ELR (cell line): ENCODE data around the gene RASL12.
A peak's percentile ranks its signal among the peaks of the same experiment; 100 is the strongest.
"Not testable (repeated sequence)": the region's sequence is repeated elsewhere in the genome, so short reads cannot be mapped to it uniquely, and the experiment has no call there.

Source experiments
- DNase-seq: peaks from one replicate; pipeline ENCODE4 v3.0.0-alpha.2; 2015; ENCODE audit warnings: low read depth

Gene RASL12, protein sequence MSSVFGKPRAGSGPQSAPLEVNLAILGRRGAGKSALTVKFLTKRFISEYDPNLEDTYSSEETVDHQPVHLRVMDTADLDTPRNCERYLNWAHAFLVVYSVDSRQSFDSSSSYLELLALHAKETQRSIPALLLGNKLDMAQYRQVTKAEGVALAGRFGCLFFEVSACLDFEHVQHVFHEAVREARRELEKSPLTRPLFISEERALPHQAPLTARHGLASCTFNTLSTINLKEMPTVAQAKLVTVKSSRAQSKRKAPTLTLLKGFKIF

DNA sequence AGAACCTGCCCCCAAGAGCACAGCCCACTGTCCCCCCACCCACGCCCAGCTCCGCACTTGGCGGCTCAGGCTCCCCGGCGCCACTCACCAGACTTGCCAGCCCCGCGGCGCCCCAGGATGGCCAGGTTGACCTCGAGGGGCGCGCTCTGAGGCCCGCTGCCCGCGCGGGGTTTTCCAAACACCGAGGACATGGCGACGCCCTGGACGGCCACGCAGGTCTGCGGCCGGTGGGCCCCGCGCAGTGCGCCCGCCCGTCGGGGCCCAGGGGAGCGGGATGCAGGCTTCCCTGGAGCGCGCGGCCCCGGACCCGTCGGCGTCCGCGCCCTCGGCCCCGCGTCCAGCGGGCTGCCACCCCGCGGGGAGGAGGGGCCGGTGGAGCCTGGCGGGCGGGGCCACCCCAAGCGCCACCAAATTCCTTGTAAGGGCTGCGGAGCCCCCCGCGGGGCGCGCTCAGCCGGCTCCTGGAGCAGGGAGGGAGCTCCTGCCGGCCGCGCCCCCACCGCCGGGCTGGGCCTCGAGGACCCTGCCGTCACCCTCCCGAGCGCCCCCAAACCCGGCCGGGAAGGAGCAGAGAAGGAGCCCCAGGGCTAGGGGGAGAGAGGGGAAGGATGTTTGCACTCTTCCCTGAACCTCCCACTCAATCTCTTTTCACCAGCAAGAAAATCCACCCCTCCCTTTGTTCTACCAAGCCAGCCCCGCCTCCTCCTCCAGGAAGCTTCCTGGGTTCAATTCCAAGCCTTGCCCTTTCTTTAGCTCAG lies at the start of gene RASL12:
RASL12 (minus strand) TSS at position 347 of the 758 bp plus-strand sequence; CDS start at position 191, 156 bp downstream.
- DNase-seq: no peak

GRCh38 chr15:65115542-65115941 lies 47.8 kb upstream of the RASL12 start:
- DNase-seq: no peak

- DNase-seq: no peak
Observed at GRCh38 chr15:65115086-65115485, 47.3 kb upstream of the RASL12 start, which contains the start of gene UBAP1L. UBAP1L (minus strand) TSS chr15:65115200; CDS start chr15:65106215, 8,985 bp downstream.

DNA sequence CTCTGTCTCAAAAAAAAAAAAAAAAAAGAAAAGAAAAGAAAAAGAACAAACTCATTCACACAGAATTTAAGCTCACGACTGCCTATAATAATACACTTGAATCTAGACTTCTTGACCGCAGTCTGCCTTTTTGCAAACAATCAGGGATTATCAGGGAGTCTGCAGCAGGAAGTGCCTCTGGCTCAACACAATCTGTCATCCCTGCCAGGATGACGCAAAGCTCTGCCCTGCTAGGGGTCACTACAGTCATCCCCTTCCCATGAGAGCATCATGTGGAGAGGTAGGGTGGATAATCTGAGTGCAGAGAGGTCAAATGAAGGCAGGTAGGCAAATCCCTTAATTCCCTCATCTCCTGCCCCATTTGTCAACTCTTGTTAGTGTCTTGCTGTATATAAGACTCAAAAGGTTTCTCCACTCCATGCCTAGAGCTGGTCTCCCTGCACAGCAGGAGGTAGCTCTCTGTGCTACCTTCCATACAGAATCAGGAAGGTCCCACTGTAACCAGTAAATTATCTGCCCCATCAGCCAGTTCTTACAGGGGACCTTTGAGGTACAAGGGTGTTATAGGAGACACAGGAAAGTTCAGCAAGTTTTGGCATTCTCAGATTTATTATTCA lies 43.0 kb upstream of the RASL12 start:
- peak; percentile 72 for DNase-seq

- DNase-seq: no peak
Observed at GRCh38 chr15:65106011-65106590, 38.3 kb upstream of the RASL12 start.

GRCh38 chr15:65105038-65105437 lies 37.2 kb upstream of the RASL12 start:
- DNase-seq: no peak

DNA sequence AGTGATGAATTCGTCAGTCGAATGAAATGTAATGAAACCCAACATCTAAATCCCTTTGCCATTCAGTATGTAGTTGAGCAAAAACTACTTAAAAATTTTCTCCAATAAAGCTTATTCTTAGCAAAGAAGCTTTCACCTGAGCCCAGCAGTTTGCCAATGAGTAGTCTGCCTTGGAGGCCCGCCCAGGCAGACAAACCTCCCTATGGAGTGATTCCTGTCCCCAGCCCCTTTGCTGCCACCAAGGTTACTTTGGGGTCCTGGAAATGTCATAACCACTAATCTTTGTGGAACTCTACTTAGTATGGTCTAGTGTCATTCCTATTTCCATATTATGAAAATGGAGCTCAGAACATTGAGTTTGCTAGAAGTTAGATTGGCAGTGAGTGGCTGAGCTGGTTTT lies 35.1 kb upstream of the RASL12 start:
- no peak for DNase-seq

- DNase-seq: no peak
Observed at GRCh38 chr15:65101891-65102708, 34.3 kb upstream of the RASL12 start.

DNA sequence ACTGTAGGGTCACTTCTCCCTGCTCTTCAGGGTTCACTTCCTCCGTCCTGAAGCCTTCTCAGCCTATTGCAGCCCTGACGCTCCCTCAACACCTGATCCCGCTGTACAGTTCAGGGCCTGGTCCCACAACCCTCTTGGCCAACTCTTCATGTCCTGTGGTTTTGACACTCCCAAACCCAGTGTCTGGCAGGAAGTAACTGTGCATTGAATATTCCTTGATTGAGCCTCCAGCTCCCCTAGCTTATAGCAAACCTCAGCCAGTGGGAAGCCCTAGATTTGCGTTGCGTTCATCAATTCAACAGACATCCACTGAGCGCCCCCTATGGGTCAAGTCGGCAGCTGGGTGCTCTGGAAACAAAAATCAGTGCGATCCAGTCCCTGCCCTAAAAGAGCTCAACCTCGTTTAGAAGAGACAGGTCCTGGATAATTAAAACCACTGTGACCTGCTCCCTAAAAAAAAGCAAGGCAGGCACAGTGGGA lies 33.7 kb upstream of the RASL12 start:
- DNase-seq: peak; percentile 54

DNA sequence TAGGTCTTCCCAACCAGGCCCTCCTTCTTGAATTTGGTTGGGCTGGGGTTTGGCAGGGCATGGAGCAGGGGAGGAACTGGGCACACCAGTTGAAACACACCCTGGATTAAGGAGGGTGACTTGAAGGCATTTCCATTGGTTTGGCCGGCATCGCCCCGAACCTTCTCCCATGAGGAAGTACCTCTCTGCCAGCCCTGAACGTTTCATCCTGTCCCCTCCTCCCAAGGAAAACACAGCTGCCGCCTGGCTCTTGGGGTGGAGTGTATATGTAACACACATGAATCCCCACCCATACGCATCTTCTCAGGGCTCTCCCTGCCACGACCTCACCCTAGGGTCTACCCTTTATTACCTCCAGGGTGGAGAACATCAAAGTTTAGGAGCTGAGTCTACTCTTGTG lies 32.7 kb upstream of the RASL12 start:
- DNase-seq: no peak

GRCh38 chr15:65099801-65100200 lies 32.0 kb upstream of the RASL12 start:
- DNase-seq: not testable (repeated sequence)

DNA sequence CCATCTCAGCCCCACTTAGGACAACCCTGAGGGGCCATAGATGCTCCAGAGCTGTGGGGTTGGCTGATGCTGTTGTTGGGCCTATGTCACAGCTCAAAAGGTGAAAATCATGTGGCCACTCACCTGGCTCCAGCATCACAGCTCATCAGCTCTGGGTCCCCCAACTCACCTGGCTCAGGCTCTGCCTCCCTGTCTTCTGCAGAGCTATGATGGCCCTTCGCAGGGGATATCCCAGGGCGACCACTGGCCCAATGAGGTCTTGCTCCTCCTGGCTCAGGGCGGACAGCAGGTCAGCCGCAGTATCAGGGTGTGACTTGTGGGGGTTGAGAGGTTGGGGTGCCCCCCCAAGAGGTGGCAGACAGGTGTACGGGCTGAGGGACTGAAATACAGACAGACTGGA lies 31.5 kb upstream of the RASL12 start:
- DNase-seq: no peak

- no peak for DNase-seq
Observed at GRCh38 chr15:65097651-65098263, 30.0 kb upstream of the RASL12 start.

DNA sequence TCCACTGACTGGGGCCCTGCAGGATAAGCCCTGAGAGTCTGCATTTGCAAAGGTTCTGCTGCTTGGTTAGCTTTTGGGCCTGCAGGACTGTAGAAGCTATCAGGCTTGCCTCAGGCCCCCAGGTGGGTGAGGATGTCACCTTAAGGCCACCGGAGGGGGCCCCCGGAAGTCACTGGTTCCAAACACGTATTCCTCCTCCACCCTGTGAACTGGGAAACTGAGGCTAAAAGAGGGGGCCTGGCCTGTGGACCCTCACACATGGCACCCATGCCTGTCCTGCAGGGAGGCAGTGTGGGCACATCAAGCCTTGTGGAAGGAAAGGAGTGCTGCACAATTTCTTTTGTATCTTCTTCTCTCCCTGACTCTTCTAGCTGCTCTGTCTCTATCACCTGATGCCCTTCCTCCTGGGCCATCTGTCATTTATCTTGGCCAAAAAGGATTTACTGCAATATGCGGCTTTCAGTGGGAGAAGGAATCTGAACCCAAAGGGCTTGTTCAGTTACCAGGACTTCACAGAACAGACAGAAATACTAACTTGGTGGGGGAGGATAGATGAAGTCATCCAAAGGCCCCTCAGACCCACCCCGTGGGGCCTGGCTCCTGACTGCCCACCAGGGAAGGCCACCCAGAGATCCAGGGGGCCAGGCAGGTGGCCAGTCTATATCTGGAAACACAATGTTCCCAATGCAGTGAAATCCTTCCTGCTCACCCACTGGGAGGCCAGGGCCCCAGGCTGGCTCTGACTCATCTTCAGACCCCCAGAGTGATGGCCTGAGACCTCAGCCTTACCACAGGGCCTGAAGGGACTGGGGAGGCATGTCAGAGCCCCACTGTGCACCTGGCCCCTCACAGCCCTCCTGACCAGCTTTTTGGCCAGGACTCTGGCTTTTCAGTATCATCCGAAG lies 28.9 kb upstream of the RASL12 start:
- DNase-seq: no peak

DNA sequence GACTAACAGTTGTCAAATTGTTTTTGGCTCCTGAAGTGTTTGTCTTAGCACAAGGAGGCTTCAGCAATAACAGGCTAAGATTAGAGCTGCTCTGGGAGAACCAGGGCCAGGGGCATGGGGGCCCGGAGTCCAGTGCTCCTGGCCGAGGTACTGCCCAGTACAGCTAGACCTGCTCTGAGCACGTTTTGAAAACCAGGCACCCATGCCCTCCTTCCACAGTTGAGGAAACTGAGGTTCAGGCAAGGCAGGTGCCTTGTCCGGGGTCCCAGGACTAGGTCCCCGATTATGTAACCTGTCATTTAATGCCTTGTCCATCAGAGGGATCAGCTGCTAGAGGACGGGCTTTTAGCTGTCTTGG lies 27.9 kb upstream of the RASL12 start:
- DNase-seq: no peak

DNA sequence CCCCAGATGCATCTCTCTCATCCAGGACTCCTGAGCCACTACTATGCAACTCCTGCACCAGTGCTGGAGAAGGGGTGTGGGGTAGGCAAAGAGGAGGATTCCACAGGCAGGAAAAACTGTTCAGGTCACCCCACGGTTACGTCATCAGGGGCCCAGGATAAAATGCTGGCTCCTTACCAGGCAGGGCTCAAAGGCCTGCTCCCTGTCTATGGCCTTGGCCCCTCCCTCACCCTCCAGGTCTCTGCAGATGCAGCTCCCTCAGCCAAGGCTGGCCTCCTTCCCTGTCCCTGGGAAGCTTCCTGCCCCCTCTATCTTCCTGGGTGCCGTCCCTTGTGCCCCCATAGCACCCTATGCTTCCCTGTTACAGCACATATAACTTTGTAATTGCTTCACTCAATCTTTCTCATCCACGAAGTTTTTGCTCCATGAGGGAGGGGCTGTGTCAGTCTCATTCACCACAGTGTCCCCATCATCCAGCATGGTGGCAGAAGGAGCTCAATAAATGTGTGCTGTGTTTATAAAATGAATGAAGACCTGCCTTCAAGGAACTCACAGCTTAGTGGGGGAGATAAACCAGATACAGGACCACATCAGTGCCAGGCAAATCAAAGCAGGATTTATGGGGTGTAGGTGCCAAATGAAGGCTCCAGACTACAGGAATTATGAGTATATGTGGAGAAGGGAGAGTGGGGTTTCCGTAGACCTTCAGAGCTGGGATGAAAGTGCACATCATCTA lies 27.4 kb upstream of the RASL12 start:
- DNase-seq: no peak

- DNase-seq: no peak
Observed at GRCh38 chr15:65094294-65094995, 26.7 kb upstream of the RASL12 start.

DNA sequence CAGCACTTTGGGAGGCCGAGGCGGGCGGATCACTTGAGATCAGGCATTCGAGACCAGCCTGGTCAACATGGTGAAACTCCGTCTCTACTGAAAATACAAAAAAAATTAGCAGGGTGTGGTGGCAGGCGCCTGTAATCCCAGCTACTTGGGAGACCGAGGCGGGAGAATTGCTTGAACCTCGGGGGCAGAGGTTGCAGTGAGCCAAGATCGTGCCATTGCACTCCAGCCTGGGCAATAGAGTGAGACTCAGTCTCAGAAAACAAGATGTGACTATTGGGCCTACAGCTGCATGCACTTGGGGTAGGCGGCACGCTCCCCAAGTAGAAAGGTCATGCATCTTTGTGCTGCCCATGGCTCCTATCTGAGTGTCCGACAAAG lies 26.0 kb upstream of the RASL12 start:
- DNase-seq: not testable (repeated sequence)
